ENCODE data around the gene RHBDD2. TPM values are rescaled to one million over a fixed set of nuclear protein-coding genes. Genes with fewer than 3 reads are reported as not detected.

The RHBDD2 gene
- total and polyA plus RNA-seq, 2 donors (not counting 3 experiments of a cell fraction or from before 2014, with no cell fraction given): 36.7 to 99.2 TPM

DNA sequence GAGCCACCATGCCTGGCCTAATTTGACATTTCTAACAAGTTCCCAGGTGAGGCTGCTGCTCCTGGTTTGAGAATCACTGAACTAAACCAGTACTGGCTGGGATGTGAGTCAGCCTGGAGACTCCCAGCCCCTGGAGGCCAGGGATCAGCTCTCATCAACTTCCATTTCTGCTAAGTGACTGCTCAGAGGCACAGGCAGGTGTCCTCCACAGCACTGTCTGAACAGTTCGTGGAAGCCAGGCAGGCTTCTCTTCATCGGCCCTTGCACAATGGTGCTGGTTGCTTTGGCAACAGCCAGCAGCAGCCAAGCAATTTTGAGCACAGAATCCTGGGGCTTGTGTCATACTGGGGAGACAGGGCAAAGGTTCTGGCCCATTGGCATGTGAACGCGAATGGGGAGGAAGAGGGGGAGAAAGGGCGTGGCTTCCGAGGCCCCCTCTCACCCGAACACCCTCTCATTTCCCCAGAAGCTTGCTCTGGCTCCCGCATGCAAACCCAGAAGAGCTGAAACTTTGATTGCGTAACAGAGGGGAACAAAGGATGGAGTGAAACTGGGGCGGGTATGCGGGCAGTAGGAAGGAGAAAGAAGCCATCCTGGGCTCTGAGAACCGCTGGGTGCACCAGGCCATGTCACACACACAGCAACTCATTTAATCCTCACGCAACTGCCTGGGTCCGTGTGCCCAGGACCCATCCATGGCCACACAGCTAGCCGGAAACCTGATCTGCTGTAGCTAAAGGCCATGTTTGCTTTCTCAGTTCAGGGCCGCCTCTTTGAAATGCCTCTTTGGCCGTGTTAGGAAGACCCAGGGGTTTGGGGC is 27.2 kb downstream of the RHBDD2 start:
- Histone ChIP-seq H3K79me2 (ENCODE audit: control insufficient read depth, insufficient read depth, low read length) (no peaks in the 10 kb centered on the region), H3K4me1 (ENCODE audit: control insufficient read depth, extremely low read depth, insufficient read depth, low read length) (no peaks in the 10 kb centered on the region), H3K9me3 (replicated peaks; ENCODE audit: control insufficient read depth, insufficient read depth, low read length) (no peaks in the 10 kb centered on the region), H2AFZ (ENCODE audit: low read depth, low read length) (no peak overlapping the region), H3K4me2 (ENCODE audit: insufficient read depth, low read length) (no peak overlapping the region), H3K9me1 (replicated peaks; ENCODE audit: control insufficient read depth, extremely low read depth, insufficient read depth, low read length) (no peaks in the 10 kb centered on the region), H3K4me3 (replicated peaks in 1 of 3; ENCODE audit: insufficient read depth in 1 of 3, low read depth in 1 of 3, low read length in 3 of 3) (no peak overlapping the region), H4K20me1 (replicated peaks; ENCODE audit: control insufficient read depth, extremely low read depth, insufficient read depth, low read length) (no peaks in the 10 kb centered on the region), H3K27me3 (ENCODE audit: control insufficient read depth in 2 of 2, insufficient read depth in 2 of 2, low read length in 2 of 2) (no peaks in the 10 kb centered on the region), H3K9ac (replicated peaks; ENCODE audit: extremely low read depth, insufficient read depth, low read length) (no peak overlapping the region), H3K27ac (ENCODE audit: insufficient read depth, low read depth, low read length) (no peak overlapping the region), H3K36me3 (ENCODE audit: control insufficient read depth in 2 of 2, extremely low read depth in 1 of 2, insufficient read depth in 2 of 2, low read length in 2 of 2) (no peaks in the 10 kb centered on the region)
- intact Hi-C loops (cut with micrococcal nuclease): no loop called here
- POLR2A ChIA-PET: no interaction called here
- FAIRE-seq (no peak), DNase-seq (ENCODE audit: low read depth, low spot score) (no peak)
- dilution Hi-C loops (cut with MboI; ENCODE audit: extremely low pct_ligation_motif_present, low sequenced_read_pairs): no loop called here
- no peak for TF ChIP-seq MYC (IDR thresholded peaks at IDR 0.05; ENCODE audit: low read depth, low read length)
- TF ChIP-seq EZH2 (IDR thresholded peaks at IDR 0.05; ENCODE audit: borderline replicate concordance, low read depth, low read length, severe bottlenecking): no peak
- no peak for TF ChIP-seq GATA2 (IDR thresholded peaks at IDR 0.05; ENCODE audit: insufficient read depth, insufficient read length, low read depth, low read length)
- no peak for TF ChIP-seq POLR2AphosphoS5 (IDR thresholded peaks at IDR 0.05; ENCODE audit: insufficient read depth, low read depth, low read length)
- TF ChIP-seq FOS (IDR thresholded peaks at IDR 0.05; ENCODE audit: borderline replicate concordance, insufficient read depth, low read length): no peak
- no TSS peak for BruUV-seq (replicated peaks)
- CTCF ChIA-PET: interaction anchor here (1.6 to 2.2 kb wide), 2 partner anchors 40 to 114 kb away, joined by 3 to 9 read pairs; no protein-coding TSS in a partner anchor

DNA sequence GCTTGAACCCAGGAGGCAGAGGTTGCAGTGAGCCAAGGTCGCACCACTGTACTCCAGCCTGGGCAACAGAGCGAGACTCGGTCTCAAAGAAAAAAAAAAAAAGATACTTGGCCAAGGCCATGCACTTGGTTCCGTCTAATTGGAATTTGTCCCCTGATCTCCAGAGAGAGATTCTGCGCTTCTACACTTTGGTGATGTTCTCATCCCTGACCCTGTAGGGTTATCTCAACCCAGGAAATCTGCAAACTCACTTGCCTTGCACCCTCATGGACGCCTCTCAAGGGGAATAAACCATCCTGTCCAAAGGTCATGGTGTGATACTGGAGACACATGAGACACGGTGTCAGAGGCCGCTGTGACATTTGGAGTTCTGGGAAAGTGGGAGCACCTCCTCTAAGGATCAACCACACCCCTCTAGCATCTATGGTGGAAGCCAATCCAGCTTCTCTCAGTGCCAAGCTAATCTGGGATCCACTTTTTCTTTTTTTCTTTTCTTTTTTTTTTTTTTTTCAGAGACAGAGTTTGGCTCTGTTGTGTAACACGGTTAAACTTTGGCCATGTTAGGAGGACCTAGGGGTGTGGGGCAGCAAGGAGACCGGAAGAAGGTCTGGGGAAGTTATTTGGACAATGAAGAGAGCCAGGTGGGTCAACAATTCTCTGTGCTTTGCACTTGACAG is 28.3 kb downstream of the RHBDD2 start:
- ChIA-PET POLR2A (no interaction called here), CTCF (interaction anchor here (1.6 to 2.2 kb wide), 2 partner anchors 41 to 113 kb away, joined by 3 to 9 read pairs; no protein-coding TSS in a partner anchor)
- TF ChIP-seq EZH2 (IDR thresholded peaks at IDR 0.05; ENCODE audit: borderline replicate concordance, low read depth, low read length, severe bottlenecking) (no peak), MYC (IDR thresholded peaks at IDR 0.05; ENCODE audit: low read depth, low read length) (no peak), JUN (IDR thresholded peaks at IDR 0.05; ENCODE audit: borderline replicate concordance, insufficient read depth, insufficient read length, low read depth) (no peak), GATA2 (IDR thresholded peaks at IDR 0.05; ENCODE audit: insufficient read depth, insufficient read length, low read depth, low read length) (no peak), POLR2AphosphoS5 (IDR thresholded peaks at IDR 0.05; ENCODE audit: insufficient read depth, low read depth, low read length) (no peak), POLR2A (IDR thresholded peaks at IDR 0.05; ENCODE audit: low read depth, low read length) (no peak), FOS (IDR thresholded peaks at IDR 0.05; ENCODE audit: borderline replicate concordance, insufficient read depth, low read length) (no peak)
- TF ChIP-seq, protein P1, sequence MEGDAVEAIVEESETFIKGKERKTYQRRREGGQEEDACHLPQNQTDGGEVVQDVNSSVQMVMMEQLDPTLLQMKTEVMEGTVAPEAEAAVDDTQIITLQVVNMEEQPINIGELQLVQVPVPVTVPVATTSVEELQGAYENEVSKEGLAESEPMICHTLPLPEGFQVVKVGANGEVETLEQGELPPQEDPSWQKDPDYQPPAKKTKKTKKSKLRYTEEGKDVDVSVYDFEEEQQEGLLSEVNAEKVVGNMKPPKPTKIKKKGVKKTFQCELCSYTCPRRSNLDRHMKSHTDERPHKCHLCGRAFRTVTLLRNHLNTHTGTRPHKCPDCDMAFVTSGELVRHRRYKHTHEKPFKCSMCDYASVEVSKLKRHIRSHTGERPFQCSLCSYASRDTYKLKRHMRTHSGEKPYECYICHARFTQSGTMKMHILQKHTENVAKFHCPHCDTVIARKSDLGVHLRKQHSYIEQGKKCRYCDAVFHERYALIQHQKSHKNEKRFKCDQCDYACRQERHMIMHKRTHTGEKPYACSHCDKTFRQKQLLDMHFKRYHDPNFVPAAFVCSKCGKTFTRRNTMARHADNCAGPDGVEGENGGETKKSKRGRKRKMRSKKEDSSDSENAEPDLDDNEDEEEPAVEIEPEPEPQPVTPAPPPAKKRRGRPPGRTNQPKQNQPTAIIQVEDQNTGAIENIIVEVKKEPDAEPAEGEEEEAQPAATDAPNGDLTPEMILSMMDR (IDR thresholded peaks at IDR 0.05; ENCODE audit: extremely low read depth in 1 of 2, insufficient read depth in 1 of 2, low read depth in 1 of 2, low read length in 2 of 2): no peak
- TF ChIP-seq, protein P2, sequence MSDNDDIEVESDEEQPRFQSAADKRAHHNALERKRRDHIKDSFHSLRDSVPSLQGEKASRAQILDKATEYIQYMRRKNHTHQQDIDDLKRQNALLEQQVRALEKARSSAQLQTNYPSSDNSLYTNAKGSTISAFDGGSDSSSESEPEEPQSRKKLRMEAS (IDR thresholded peaks at IDR 0.05; ENCODE audit: insufficient read depth, insufficient read length): no peak
- Histone ChIP-seq H3K4me1 (ENCODE audit: control insufficient read depth, extremely low read depth, insufficient read depth, low read length) (no peaks in the 10 kb centered on the region), H3K27ac (ENCODE audit: insufficient read depth, low read depth, low read length) (no peak overlapping the region), H4K20me1 (replicated peaks; ENCODE audit: control insufficient read depth, extremely low read depth, insufficient read depth, low read length) (no peaks in the 10 kb centered on the region), H3K9me3 (replicated peaks; ENCODE audit: control insufficient read depth, insufficient read depth, low read length) (no peaks in the 10 kb centered on the region), H3K79me2 (ENCODE audit: control insufficient read depth, insufficient read depth, low read length) (no peaks in the 10 kb centered on the region), H3K4me2 (ENCODE audit: insufficient read depth, low read length) (no peak overlapping the region), H3K9ac (replicated peaks; ENCODE audit: extremely low read depth, insufficient read depth, low read length) (no peak overlapping the region), H2AFZ (ENCODE audit: low read depth, low read length) (no peak overlapping the region), H3K4me3 (replicated peaks in 1 of 3; ENCODE audit: insufficient read depth in 1 of 3, low read depth in 1 of 3, low read length in 3 of 3) (no peak overlapping the region), H3K27me3 (ENCODE audit: control insufficient read depth in 2 of 2, insufficient read depth in 2 of 2, low read length in 2 of 2) (no peaks in the 10 kb centered on the region), H3K36me3 (ENCODE audit: control insufficient read depth in 2 of 2, extremely low read depth in 1 of 2, insufficient read depth in 2 of 2, low read length in 2 of 2) (no peaks in the 10 kb centered on the region), H3K9me1 (replicated peaks; ENCODE audit: control insufficient read depth, extremely low read depth, insufficient read depth, low read length) (no peaks in the 10 kb centered on the region)
- intact Hi-C loops (cut with micrococcal nuclease) (no loop called here), dilution Hi-C loops (cut with MboI; ENCODE audit: extremely low pct_ligation_motif_present, low sequenced_read_pairs) (no loop called here)
- FAIRE-seq (no peak), DNase-seq (ENCODE audit: low read depth, low spot score) (no peak)
- no TSS peak for BruUV-seq (replicated peaks)
